ENCODE data around the gene TFB1M.
A peak's percentile ranks its signal among the peaks of the same experiment; 100 is the strongest.

TFB1M gene

DNA sequence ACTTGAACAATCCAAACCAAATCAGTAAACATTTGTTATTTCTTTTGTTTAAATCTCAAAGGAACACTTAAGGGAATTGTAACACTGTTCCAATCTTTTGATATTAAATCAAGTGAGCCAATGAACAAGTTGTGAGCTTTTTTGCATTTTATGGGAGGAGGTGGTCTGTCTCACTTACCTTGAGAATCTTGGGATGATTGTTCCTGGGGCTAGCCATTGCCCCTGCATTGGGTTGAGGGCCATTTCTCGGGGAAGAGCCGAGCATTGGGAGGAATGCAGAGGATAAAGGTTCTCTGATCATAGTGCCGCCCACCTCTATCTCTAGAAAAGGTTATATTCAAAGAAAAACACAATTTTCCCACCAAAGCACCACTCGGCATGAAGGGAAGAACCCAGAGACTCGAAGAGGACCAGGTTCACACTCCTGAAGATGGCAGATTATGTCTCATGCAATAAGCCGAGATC is 13.8 kb upstream of the TFB1M start:
- TF ChIP-seq, protein P1, sequence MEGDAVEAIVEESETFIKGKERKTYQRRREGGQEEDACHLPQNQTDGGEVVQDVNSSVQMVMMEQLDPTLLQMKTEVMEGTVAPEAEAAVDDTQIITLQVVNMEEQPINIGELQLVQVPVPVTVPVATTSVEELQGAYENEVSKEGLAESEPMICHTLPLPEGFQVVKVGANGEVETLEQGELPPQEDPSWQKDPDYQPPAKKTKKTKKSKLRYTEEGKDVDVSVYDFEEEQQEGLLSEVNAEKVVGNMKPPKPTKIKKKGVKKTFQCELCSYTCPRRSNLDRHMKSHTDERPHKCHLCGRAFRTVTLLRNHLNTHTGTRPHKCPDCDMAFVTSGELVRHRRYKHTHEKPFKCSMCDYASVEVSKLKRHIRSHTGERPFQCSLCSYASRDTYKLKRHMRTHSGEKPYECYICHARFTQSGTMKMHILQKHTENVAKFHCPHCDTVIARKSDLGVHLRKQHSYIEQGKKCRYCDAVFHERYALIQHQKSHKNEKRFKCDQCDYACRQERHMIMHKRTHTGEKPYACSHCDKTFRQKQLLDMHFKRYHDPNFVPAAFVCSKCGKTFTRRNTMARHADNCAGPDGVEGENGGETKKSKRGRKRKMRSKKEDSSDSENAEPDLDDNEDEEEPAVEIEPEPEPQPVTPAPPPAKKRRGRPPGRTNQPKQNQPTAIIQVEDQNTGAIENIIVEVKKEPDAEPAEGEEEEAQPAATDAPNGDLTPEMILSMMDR (conservative IDR thresholded peaks at IDR 0.05; ENCODE audit: low read length) = no peak
- no peak for DNase-seq (ENCODE audit: low read depth)
- no peak overlapping the region for H3K4me3 ChIP-seq (ENCODE audit: low read length)

DNA sequence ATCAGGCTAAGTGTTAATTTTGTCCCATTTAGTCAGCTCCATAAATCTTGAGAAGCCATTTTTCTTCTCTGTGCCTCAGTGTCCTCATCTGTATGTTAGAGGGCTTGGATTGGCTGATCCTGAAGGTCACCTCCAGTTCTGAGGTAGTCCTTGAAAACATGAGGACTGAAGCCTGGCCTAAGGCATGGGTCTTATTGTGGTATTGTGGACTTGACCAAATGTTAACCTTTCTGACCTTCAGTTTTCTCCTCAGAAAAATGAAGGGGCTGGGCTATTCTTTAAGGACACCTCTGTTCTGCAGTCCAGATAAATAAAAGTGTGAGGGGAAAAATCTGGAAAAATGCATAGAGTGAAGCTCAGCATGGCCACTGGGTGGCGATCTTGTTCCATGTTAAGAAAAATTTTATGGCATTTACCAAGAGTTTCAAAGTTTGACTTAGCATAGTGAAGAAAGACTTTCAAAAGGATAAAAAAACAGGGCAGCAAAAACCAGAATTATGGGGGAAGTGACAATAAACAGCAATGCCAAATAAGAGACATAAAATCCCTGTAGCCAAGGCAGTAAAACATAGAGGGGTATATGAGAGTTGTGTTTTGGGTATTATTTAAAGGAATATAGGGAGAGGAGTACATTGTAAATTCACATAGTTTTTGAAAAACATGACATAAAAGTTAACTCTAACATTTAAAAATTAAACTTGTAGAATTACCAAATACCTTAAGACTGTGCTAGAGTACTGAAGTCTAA is 13.2 kb upstream of the TFB1M start:
- TF ChIP-seq, protein P1 (conservative IDR thresholded peaks at IDR 0.05; ENCODE audit: low read length) = peak; percentile 78
- no peak overlapping the region for H3K4me3 ChIP-seq (ENCODE audit: low read length)
- peak; percentile 74 for DNase-seq (ENCODE audit: low read depth)

DNA sequence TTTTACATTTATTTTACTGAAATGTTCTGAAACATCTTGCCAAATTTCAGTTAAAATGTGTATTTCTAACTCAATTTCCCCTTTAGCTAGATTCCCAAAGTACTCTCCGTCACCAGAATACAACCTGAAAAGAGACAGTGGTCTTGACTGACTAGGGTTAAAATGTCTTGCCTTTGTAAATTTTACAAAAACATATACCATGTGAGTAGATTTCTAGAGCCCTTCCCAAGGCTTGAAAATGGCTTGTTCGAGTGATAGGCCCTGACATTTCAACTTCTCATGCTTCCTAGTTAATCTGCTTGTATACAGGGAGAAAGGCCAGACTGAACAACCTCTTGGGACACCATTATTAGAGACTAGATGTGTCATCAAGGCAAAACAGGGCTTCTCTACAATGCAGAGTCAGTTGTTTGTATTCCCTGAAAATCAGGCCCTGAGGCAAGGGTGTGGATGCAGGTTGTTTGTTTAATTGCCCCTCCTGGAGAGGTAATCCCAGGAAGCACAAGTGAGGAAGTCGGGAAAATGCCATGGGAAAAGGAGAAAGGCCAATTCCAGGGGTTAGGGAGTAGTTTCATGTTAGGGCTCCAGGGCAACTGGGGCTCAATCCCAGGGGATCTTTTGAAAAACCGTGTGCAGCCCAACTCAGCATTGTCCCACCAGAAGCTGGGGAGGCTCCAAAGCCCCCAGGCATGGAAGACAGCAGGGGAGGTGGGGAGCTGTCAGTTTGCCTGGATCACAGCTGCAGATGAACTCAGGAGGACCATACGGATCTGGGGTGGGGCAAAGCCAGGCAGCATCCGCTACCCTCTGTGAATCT is 11.6 kb upstream of the TFB1M start:
- no peak overlapping the region for H3K4me3 ChIP-seq (ENCODE audit: low read length)
- TF ChIP-seq, protein P1 (conservative IDR thresholded peaks at IDR 0.05; ENCODE audit: low read length) = no peak
- DNase-seq (ENCODE audit: low read depth) = no peak

DNA sequence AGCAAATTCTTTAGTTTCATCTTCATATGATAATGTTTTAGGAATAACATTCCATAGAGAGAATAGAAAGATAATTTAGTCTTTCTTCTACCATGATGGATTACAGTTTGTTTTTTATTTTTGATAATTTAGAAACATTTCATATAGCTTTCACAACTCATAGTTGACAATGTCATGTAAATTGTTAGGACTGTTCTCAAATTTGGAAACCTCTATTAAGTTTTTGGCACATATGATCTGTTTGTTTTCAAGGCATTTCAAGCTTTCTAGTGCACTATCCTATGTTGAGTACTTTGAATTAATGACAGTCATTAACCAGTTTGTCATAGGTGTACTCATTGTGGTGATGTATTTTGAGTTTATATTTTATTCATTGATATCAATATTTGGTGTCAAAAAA is 10.7 kb upstream of the TFB1M start:
- DNase-seq (ENCODE audit: low read depth) = no peak
- H3K4me3 ChIP-seq (ENCODE audit: low read length) = no peak overlapping the region
- TF ChIP-seq, protein P1 (conservative IDR thresholded peaks at IDR 0.05; ENCODE audit: low read length) = no peak

DNA sequence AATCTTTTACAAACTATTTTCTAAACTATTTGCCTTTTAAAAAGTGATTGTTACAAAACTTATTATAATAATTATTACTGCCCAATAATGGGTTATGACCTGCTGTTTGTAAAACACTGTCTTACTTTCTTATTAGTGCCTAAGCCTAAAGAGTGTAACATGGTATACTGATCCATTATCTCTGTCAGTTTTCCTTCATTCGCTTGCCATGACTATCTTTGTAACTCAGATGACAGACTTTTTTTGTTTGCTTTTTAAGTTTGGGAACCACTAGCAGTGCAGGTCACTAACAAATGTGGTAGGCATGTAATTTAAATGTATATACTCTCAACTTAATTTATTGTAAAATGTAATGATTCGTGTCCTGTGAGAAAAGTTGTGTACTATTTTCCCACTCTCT is 9.9 kb upstream of the TFB1M start:
- no peak for DNase-seq (ENCODE audit: low read depth)
- H3K4me3 ChIP-seq (ENCODE audit: low read length) = no peak overlapping the region
- TF ChIP-seq, protein P1 (conservative IDR thresholded peaks at IDR 0.05; ENCODE audit: low read length) = no peak

DNA sequence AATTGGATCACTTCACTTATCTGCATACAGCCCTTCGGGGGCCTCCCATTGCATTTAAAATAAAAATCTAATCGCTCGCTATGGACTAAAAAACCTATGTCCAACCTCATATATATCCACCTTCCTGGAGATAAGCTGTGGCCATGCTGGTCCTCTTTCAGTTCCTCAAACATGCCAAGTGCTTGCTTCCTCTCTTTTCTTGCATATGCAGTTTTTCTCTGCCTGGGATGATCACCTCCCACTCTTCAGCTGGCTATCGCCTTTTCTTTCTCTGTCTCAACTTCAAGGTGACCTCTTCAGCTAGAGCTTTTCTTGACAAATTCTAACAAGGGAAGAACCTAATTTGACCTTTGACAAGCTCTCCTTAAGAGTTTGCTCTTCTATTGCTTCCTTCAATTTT is 5.6 kb upstream of the TFB1M start:
- H3K4me3 ChIP-seq (ENCODE audit: low read length) = no peak overlapping the region
- DNase-seq (ENCODE audit: low read depth) = no peak

More for the DNA sequence above, 5.6 kb upstream of the TFB1M start:
- TF ChIP-seq, protein P1 (conservative IDR thresholded peaks at IDR 0.05; ENCODE audit: low read length) = no peak
